AG09309 (cell line): Measurements from ENCODE around the gene SRSF12.

Experiments used
- DNase-seq: peaks from one replicate; pipeline ENCODE4 v3.0.0-alpha.2; 2010; ENCODE audit warnings: low read depth
- H3K4me3 ChIP-seq: 2 replicates; pipeline ENCODE4 v1.5.1; 2011; ENCODE audit warnings: mild to moderate bottlenecking, low read depth, low read length, moderate library complexity; ENCODE audit not compliant: control insufficient read depth
- CTCF ChIP-seq: IDR thresholded peaks from 2 replicates; pipeline ENCODE4 v1.5.1; 2011; ENCODE audit warnings: mild to moderate bottlenecking, low read depth, low read length, inconsistent platforms; ENCODE audit not compliant: insufficient read depth, control insufficient read depth; ENCODE audit errors: missing control alignments

Gene SRSF12

GRCh38 chr6:89082486-89082891, 35.4 kb downstream of the SRSF12 start:
- peak; percentile 4 for DNase-seq

DNA sequence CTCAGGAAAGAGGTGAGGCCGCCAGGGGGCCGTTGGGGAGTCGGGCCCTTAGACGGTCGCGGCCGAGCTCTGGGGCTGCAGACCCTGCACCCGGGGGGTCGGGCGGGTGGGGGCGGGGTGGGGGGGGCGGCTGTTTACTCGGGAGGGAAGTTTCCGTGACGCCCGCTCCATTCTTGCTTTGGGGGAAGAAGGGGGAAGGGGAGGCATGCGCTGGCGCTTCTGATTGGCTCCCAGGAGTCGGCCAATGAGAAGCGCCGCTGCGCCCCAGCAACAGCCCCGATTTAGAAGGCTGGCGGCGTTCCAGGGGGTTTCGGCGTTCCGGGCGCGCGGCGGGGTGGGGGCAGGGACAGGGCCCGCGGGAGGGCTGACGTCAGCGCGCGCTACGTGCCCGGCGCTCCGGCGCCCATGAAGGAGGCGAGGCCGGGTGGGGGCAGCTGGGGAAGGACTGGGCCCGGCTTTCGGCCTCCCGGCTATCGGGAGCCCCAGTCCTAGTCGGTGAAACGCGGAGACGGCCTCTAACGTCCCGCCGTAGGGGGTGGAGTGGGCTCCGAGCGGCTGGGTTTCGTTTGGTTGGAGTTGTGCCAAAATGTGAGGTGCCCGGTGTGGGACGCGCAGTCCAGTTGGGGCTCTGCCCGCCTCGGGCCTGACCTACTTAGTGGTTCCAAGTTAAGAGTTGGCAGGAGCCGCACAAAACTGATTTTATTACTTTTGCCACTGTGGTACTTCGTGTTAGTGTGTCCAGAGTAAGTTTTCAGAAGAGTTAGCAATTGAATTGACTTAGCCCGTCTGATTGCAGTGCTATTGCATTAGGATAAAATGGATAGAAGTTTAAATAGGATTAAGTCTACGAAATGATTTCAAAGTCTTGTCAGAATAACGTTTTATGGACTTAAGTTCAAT, 36.2 kb downstream of the SRSF12 start:
- peak overlapping the region; percentile 73 for H3K4me3 ChIP-seq
- DNase-seq, result peak; percentile 89
- TF ChIP-seq CTCF, result no peak

More at GRCh38 chr6:89082486-89082891, 35.4 kb downstream of the SRSF12 start:
- peak overlapping the region; percentile 73 for H3K4me3 ChIP-seq
- TF ChIP-seq CTCF, result no peak

DNA sequence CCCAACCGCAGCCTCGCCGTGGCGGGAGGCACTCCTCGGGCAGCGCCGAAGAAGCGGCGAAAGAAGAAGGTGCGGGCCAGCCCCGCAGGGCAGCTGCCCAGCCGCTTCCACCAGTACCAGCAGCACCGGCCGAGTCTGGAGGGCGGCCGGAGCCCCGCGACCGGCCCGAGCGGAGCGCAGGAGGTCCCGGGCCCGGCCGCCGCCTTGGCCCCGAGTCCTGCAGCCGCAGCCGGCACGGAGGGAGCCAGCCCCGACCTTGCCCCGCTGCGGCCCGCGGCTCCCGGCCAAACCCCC, 36.8 kb downstream of the SRSF12 start:
- no peak for TF ChIP-seq CTCF
- DNase-seq, result no peak
- H3K4me3 ChIP-seq, result peak overlapping the region; percentile 73

DNA sequence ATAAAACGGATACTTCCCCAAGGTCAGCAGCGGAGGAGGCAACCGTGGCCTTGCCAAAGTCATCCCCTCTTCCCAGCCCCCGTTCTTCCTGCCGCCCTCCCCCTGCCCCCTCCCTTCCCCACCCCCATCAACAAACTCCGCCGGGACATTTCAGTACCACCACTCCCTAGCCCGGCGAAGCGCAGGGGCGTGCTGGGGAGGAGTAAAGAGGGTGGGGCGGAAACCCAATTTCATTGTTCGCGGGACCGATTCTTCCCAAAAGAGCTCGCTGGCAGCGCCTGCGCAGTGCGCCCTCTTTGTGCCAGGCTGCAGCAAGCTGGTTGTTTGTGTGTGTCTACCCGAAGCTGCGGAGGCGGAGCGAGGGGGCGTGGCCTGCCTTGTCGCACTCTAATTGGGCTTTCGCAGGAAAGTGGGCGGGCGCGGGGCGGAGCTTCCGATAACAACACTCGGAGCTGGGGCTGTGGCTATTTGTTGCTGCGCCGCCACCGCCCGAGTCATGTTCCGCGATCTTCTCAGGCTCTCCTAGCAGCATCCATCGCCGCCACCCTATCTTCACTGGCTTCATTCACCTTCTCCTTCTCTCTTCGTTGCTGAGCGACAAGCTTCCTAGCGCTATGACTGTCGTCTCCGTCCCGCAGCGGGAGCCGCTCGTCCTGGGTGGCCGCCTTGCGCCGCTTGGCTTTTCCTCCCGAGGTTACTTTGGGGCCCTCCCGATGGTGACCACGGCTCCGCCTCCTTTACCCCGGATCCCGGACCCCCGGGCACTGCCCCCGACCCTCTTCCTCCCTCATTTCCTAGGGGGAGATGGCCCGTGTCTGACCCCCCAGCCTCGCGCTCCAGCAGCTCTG, 37.4 kb downstream of the SRSF12 start, which contains the start of gene PNRC1:
Gene PNRC1, plus strand, starts transcription at position 471 of the 848 bp plus-strand sequence. Its CDS starts 144 bp downstream, at position 615.
- peak; percentile 97 for DNase-seq
- H3K4me3 ChIP-seq, result peak within 1 kb of the TSS; percentile 73
- no peak for TF ChIP-seq CTCF

DNA sequence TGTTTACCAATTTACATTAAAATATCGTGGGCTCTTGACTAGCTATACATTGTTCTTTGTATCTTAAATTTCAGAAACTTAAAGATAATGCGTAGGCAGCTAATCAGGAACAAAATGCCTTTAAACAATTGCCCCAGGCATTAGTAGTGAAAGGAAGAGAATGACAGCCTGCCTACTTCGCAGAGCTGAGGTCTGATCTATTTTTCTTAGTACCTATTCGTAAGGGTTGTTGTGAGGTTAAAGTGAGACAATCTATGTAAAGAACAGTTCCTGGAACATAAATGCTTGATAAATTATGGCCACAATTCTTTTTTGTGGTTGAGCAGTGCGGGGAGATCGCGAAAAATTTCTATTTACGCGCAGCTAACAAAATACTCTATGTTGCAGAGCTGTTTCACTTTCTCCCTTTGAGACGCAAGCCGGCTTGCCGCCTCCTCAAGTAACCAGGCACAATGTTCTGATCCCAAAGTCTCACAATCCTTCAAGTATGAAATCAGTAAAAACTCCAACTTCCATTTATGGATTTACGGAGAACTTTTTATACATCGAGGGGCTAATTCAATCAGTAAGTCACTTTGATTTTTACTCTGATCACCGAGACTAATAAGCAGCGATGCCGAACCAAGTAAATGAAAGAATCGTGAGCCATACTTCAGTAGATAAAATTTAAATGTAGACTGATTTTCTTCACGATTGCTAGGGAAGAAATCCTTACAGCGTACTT, 38.2 kb downstream of the SRSF12 start:
- DNase-seq, result peak; percentile 29
- TF ChIP-seq CTCF, result no peak
- H3K4me3 ChIP-seq, result peak overlapping the region; percentile 73

GRCh38 chr6:89073840-89074239, 44.0 kb downstream of the SRSF12 start:
- H3K4me3 ChIP-seq, result no peak overlapping the region
- DNase-seq, result no peak
- TF ChIP-seq CTCF, result no peak
